RWPE1 (cell line): ENCODE data around the gene MSH5.

Experiments
- CTCF ChIA-PET: fragments of 350-600 bp; sonication (Branson Sonifier 250); formaldehyde crosslinking; extraction: SDS; loops from one replicate; lab custom pipeline; 2021; lab: Yijun Ruan, JAX
- POLR2A ChIA-PET: fragments of 400-600 bp; formaldehyde crosslinking; extraction: SDS; loops from one replicate; lab custom pipeline; 2020; ENCODE audit warnings: antibody characterized with exemption; ENCODE audit not compliant: low non-redundant PET; lab: Yijun Ruan, JAX
- DNase-seq: peaks from one replicate; pipeline ENCODE4 v3.0.0; 2012; ENCODE audit warnings: low spot score
- H3K27ac ChIP-seq: fragments of 450-650 bp; 2 replicates; pipeline ENCODE4 v1.5.1; 2017
- TF ChIP-seq, protein P1 (sequence below): fragments of 450-650 bp; conservative IDR thresholded peaks from 2 replicates; pipeline ENCODE4 v1.5.1; 2017; ENCODE audit warnings: low read depth, mild to moderate bottlenecking

The MSH5 gene

GRCh38 chr6:31742894-31743293 is 3.1 kb downstream of the MSH5 start:
- no peak overlapping the region for H3K27ac ChIP-seq
- ChIA-PET CTCF (interaction anchor here (0.7 kb wide), 1 partner anchor 19 kb away, joined by 4 read pairs; the partner anchor contains the start of gene MPIG6B), POLR2A (no interaction called here)
- TF ChIP-seq, protein P1, sequence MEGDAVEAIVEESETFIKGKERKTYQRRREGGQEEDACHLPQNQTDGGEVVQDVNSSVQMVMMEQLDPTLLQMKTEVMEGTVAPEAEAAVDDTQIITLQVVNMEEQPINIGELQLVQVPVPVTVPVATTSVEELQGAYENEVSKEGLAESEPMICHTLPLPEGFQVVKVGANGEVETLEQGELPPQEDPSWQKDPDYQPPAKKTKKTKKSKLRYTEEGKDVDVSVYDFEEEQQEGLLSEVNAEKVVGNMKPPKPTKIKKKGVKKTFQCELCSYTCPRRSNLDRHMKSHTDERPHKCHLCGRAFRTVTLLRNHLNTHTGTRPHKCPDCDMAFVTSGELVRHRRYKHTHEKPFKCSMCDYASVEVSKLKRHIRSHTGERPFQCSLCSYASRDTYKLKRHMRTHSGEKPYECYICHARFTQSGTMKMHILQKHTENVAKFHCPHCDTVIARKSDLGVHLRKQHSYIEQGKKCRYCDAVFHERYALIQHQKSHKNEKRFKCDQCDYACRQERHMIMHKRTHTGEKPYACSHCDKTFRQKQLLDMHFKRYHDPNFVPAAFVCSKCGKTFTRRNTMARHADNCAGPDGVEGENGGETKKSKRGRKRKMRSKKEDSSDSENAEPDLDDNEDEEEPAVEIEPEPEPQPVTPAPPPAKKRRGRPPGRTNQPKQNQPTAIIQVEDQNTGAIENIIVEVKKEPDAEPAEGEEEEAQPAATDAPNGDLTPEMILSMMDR, result no peak
- no peak for DNase-seq

DNA sequence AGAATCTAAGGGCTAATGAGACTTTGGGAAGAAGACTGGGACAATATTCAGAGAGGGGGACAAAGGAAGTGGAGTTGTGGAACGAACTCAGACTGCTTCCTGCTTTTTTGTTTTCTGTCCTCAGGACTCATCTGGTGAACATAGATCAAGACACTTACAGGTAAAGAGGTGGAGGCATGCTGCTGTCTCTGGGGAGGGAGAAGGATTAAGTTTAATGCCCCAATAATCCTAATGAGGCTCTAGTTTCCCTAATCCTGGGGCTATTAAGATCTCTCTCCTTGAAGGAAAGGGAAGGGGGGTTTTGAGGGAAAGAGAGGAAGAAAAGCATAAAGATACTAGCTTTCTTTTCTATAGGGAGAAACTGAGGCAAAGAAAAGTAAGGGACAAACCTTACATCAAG is 4.6 kb downstream of the MSH5 start:
- TF ChIP-seq, protein P1, result no peak
- CTCF ChIA-PET, result interaction anchor here (1.1 kb wide), 1 partner anchor 9 kb away, joined by 4 read pairs; no protein-coding TSS in a partner anchor
- no peak for DNase-seq
- POLR2A ChIA-PET, result no interaction called here
- H3K27ac ChIP-seq, result peak overlapping the region; percentile 20; the same call in 1 of the 2 replicates

DNA sequence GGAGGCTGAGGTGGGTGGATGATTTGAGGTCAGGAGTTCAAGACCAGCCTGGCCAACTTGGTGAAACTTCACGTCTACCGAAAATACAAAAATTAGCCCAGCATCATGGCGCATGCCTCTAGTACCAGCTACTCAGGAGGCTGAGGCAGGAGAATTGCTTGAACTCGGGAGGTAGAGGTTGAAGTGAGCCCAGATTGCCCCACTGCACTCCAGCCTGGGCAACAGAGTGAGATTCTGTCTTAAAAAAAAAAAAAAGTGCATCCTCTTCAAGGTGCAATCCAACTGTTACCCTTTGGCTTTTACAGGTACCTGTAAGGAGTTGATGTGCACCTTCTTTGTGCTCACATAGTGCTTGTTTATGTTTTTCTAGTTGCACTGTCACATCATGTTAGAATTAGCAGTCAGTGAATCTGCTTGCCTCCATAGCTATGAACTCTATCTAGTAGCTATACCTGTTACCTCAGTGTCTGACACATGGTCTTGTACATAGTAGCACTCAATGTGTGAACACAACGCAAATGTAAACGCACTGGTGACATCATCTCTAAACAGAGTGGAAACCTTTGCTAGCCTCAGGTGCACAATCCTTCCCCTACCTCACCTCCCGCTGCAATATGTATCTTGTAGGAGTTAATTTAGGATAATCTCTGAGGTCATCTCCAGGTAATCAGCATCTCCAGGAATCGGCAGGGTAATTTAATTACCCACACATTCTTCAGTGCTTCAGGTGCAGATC is 9.7 kb downstream of the MSH5 start:
- ChIA-PET CTCF (interaction anchor here (1.1 kb wide), 1 partner anchor 57 kb away, joined by 3 read pairs; no protein-coding TSS in a partner anchor), POLR2A (no interaction called here)
- TF ChIP-seq, protein P1, result no peak
- no peak for DNase-seq
- H3K27ac ChIP-seq, result peak overlapping the region; percentile 11; the same call in 1 of the 2 replicates

- CTCF ChIA-PET, result interaction anchor here (1.1 kb wide), 1 partner anchor 58 kb away, joined by 3 read pairs; no protein-coding TSS in a partner anchor
These were observed 10.7 kb downstream of the MSH5 start for GRCh38 chr6:31750411-31751022.

DNA sequence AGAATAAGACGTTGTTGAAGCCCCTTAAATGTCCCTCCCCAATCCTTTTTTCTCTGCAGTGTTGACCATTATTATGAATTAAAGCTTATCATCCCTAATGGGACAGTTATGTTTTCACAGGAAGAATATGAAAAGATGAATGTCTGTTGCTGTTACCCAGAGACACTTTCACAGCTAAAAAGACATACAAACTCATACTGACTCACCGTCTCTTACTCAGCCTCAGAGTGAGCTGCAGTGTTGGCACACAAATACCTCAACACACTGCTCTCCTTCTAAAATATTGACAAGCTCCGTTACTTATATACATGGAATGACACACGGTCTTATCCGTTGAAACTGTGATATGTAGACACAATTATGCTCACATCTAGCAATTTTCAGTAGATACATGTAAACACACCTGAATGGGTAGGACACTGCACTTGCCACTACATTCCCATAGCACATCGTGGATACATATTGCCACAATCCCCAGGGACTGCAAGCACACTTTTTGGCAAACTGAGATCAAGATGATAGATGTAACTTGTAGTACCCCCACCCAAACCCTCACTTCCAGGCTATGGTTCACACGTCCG is 13.0 kb downstream of the MSH5 start:
- POLR2A ChIA-PET, result interaction anchor here (0.9 to 1.1 kb wide), 2 partner anchors 14 to 50 kb away, joined by 3 read pairs; partner anchors contain the start of gene ABHD16A
- TF ChIP-seq, protein P1, result no peak
- DNase-seq, result peak; percentile 44
- peak overlapping the region; percentile 51 for H3K27ac ChIP-seq
- CTCF ChIA-PET, result interaction anchor here (0.6 to 1.1 kb wide), 3 partner anchors 14 to 43 kb away, joined by 3 to 4 read pairs (median 4); partner anchors contain the start of gene VARS1

More at GRCh38 chr6:31750411-31751022, 10.7 kb downstream of the MSH5 start:
- DNase-seq, result no peak
- H3K27ac ChIP-seq, result no peak overlapping the region
- POLR2A ChIA-PET, result no interaction called here
- TF ChIP-seq, protein P1, result no peak

GRCh38 chr6:31758281-31758680 is 18.5 kb downstream of the MSH5 start:
- DNase-seq, result no peak
- ChIA-PET CTCF (interaction anchor here (0.7 to 2.3 kb wide), 2 partner anchors 11 to 68 kb away, joined by 4 to 11 read pairs; no protein-coding TSS in a partner anchor), POLR2A (no interaction called here)
- no peak overlapping the region for H3K27ac ChIP-seq
- TF ChIP-seq, protein P1, result no peak
